Caco-2 (cell line): ENCODE measurements around the gene ARHGEF33. TPM values are rescaled to one million over a fixed set of nuclear protein-coding genes. Genes with fewer than 3 reads are reported as not detected.

Experiments
- BruUV-seq: library from RNA; stranded (reverse); fragments of 400-500 nt; replicated peaks from 2 replicates; lab custom pipeline; 2021; lab: Mats Ljungman, UMichigan
- CTCF ChIA-PET: fragments of 300-600 bp; sonication (Branson Sonifier 250); formaldehyde crosslinking; loops from one replicate; lab custom pipeline; 2022; ENCODE audit warnings: antibody characterized with exemption; lab: Charles Lee
- POLR2A ChIA-PET: fragments of 300-600 bp; sonication (Branson Sonifier 250); formaldehyde crosslinking; loops from one replicate; lab custom pipeline; 2022; ENCODE audit warnings: antibody characterized with exemption; lab: Charles Lee
- DNase-seq, 2 experiments: peaks; one replicate each; pipeline versions ENCODE4 v3.0.0 to v3.0.0-alpha.2; 2020 to 2022
- H3K27me3 ChIP-seq: replicated peaks from 2 replicates; pipeline ENCODE4 v1.6.0; 2011; ENCODE audit warnings: low read length; ENCODE audit not compliant: control insufficient read depth, insufficient read depth
- H3K36me3 ChIP-seq: 2 replicates; pipeline ENCODE4 v1.5.1; 2011; ENCODE audit warnings: low read length; ENCODE audit not compliant: control insufficient read depth, insufficient read depth
- H3K4me1 ChIP-seq: fragments of 250-450 bp; sonication (Bioruptor Pico); 2 replicates; pipeline ENCODE4 v1.5.1; 2020; ENCODE audit warnings: mild to moderate bottlenecking
- H3K4me3 ChIP-seq: 2 replicates; pipeline ENCODE4 v1.5.1; 2011; ENCODE audit warnings: low read depth, mild to moderate bottlenecking, control low read depth, low read length
- H3K9me3 ChIP-seq: fragments of 250-450 bp; sonication (Bioruptor Pico); 2 replicates; pipeline ENCODE4 v1.5.1; 2020; ENCODE audit warnings: mild to moderate bottlenecking, moderate library complexity
- H3K27ac Mint-ChIP-seq: one replicate; pipeline ENCODE4 v1.8.0; 2022; ENCODE audit warnings: mixed read lengths; ENCODE audit not compliant: unreplicated experiment
- H3K27me3 Mint-ChIP-seq: one replicate; pipeline ENCODE4 v1.8.0; 2022; ENCODE audit warnings: mixed read lengths; ENCODE audit not compliant: insufficient read depth, unreplicated experiment
- H3K36me3 Mint-ChIP-seq: one replicate; pipeline ENCODE4 v1.8.0; 2022; ENCODE audit warnings: mild to moderate bottlenecking, mixed read lengths; ENCODE audit not compliant: insufficient read depth, unreplicated experiment
- H3K4me1 Mint-ChIP-seq: one replicate; pipeline ENCODE4 v1.8.0; 2022; ENCODE audit warnings: low read depth, mixed read lengths; ENCODE audit not compliant: unreplicated experiment
- H3K4me3 Mint-ChIP-seq: one replicate; pipeline ENCODE4 v1.8.0; 2022; ENCODE audit warnings: mild to moderate bottlenecking, moderate library complexity, mixed read lengths; ENCODE audit not compliant: unreplicated experiment
- H3K9me3 Mint-ChIP-seq: one replicate; pipeline ENCODE4 v1.8.0; 2022; ENCODE audit warnings: mixed read lengths; ENCODE audit not compliant: unreplicated experiment
- intact Hi-C: fragments of 100-400 bp; cut with micrococcal nuclease; formaldehyde crosslinking; loops from one replicate; pipeline ENCODE4 v1.10.0; 2022; ENCODE audit not compliant: unreplicated experiment
- total RNA-seq: library from RNA; stranded (reverse); gene quantifications from 2 replicates; pipeline ENCODE4 v1.2.3, GENCODE V29; 2022
- TF ChIP-seq, protein P1 (sequence below), 2 experiments: fragments of 200-600 bp in 1 of 2; IDR thresholded peaks; 1 replicate in 1 of 2; 2 replicates in 1 of 2; pipeline versions ENCODE4 v1.5.1 to v1.8.0; 2011 to 2022; ENCODE audit warnings: antibody characterized with exemption in 1 of 2, control low read depth in 1 of 2, inconsistent platforms in 1 of 2, low read depth in 1 of 2, low read length in 1 of 2, mild to moderate bottlenecking in 1 of 2, moderate library complexity in 1 of 2; ENCODE audit not compliant: insufficient read depth in 1 of 2, severe bottlenecking in 1 of 2, unreplicated experiment in 1 of 2

The ARHGEF33 gene
- total RNA-seq, 1 experiment from 2014 or later = not detected

DNA sequence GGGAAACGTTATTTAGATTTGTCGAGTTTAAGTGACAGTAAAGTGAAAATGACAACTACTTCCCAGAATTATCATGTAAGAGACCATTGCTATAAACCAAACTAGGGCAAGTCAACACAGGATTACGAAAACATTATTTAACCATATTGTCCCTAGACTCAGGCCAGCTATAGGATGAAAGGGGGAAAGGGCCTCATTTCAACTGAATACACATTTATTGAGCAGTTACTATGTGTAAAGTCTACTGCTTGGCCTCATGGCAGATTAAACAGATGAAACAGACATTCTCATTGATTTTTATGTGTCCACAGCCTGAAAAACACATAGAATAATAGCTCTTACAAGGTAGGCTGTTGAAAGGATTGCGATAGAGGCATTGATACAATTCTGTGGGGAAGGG is 32.7 kb downstream of the ARHGEF33 start:
- intact Hi-C loops = no loop called here
- no peaks in the 10 kb centered on the region for H3K9me3 Mint-ChIP-seq

DNA sequence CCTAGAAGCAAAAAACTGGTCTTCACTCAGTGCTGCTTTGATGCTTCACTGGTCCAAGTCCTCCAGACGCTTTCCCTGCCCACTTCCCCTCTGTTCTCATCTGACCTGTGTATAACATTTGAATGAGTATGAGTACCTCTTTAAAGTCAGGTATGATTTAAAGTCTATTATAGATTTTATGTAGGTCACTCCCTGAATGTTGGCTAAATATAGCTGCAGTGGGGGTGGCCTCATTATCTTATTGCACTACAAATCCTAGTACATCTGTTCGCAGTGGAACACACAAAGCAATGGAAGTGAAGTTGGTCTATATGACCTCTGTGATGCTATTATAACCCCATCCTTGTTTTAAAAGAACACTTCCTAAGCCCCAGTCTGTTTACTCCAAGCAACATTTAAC is 33.2 kb downstream of the ARHGEF33 start:
- TF ChIP-seq, protein P1, sequence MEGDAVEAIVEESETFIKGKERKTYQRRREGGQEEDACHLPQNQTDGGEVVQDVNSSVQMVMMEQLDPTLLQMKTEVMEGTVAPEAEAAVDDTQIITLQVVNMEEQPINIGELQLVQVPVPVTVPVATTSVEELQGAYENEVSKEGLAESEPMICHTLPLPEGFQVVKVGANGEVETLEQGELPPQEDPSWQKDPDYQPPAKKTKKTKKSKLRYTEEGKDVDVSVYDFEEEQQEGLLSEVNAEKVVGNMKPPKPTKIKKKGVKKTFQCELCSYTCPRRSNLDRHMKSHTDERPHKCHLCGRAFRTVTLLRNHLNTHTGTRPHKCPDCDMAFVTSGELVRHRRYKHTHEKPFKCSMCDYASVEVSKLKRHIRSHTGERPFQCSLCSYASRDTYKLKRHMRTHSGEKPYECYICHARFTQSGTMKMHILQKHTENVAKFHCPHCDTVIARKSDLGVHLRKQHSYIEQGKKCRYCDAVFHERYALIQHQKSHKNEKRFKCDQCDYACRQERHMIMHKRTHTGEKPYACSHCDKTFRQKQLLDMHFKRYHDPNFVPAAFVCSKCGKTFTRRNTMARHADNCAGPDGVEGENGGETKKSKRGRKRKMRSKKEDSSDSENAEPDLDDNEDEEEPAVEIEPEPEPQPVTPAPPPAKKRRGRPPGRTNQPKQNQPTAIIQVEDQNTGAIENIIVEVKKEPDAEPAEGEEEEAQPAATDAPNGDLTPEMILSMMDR (IDR thresholded peaks at IDR 0.05; ENCODE audit: insufficient read depth in 1 of 2, low read depth in 1 of 2, low read length in 1 of 2, severe bottlenecking in 1 of 2, unreplicated experiment in 1 of 2) = no peak
- no peaks in the 10 kb centered on the region for H3K4me1 ChIP-seq
- no peaks in the 10 kb centered on the region for H3K36me3 ChIP-seq
- Mint-ChIP-seq H3K36me3 (no peaks in the 10 kb centered on the region), H3K4me3 (no peak overlapping the region), H3K27me3 (peaks cover 6% of the 10 kb centered on the region), H3K4me1 (peaks cover 7% of the 10 kb centered on the region), H3K27ac (no peak overlapping the region), H3K9me3 (no peaks in the 10 kb centered on the region)
- CTCF ChIA-PET = interaction anchor here (1.6 kb wide), 1 partner anchor 25 kb away, joined by 3 read pairs; no protein-coding TSS in a partner anchor
- intact Hi-C loops = no loop called here
- H3K4me3 ChIP-seq = no peak overlapping the region
- no peak for DNase-seq
- POLR2A ChIA-PET = no interaction called here
- H3K9me3 ChIP-seq = no peaks in the 10 kb centered on the region
- H3K27me3 ChIP-seq = no peaks in the 10 kb centered on the region; the same call in 1 of the 2 replicates
- no TSS peak for BruUV-seq

More for the DNA sequence above, 32.7 kb downstream of the ARHGEF33 start:
- H3K9me3 ChIP-seq = no peaks in the 10 kb centered on the region
- ChIA-PET CTCF (interaction anchor here (1.6 kb wide), 1 partner anchor 25 kb away, joined by 3 read pairs; no protein-coding TSS in a partner anchor), POLR2A (no interaction called here)
- BruUV-seq = no TSS peak
- Mint-ChIP-seq H3K27ac (no peak overlapping the region), H3K36me3 (no peaks in the 10 kb centered on the region), H3K4me1 (peaks cover 7% of the 10 kb centered on the region), H3K27me3 (peaks cover 6% of the 10 kb centered on the region), H3K4me3 (no peak overlapping the region)
- H3K4me1 ChIP-seq = no peaks in the 10 kb centered on the region
- TF ChIP-seq, protein P1 (IDR thresholded peaks at IDR 0.05; ENCODE audit: insufficient read depth in 1 of 2, low read depth in 1 of 2, low read length in 1 of 2, severe bottlenecking in 1 of 2, unreplicated experiment in 1 of 2) = no peak
- DNase-seq = no peak
- no peaks in the 10 kb centered on the region for H3K36me3 ChIP-seq
- no peak overlapping the region for H3K4me3 ChIP-seq
- H3K27me3 ChIP-seq = no peaks in the 10 kb centered on the region; the same call in 1 of the 2 replicates

DNA sequence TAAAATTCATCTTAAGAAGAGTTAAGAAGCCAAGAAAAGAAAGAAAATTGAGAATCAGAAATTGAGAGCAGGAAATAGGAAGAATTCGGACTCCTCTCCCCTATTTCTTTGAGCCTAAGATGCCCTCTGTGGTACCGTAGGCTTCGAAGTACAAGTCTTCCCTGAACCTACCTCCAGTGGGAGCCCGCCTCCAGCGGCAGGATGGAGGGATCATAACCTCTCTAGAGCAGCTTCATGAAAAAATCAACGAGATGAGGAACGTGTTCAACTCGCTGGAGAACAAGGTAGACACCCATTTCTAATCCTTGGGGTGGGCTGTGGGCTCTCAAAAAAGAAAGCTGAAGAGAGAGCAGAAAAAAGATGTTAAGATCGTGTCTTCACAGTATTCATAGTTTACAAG is 36.3 kb downstream of the ARHGEF33 start:
- DNase-seq = peak in 1 of 2 experiments; percentile 18
- Mint-ChIP-seq H3K27ac (no peak overlapping the region), H3K4me1 (peaks cover 7% of the 10 kb centered on the region), H3K9me3 (no peaks in the 10 kb centered on the region), H3K4me3 (no peak overlapping the region), H3K27me3 (peaks cover 6% of the 10 kb centered on the region), H3K36me3 (no peaks in the 10 kb centered on the region)
- no peaks in the 10 kb centered on the region for H3K4me1 ChIP-seq
- CTCF ChIA-PET = interaction anchor here (0.6 kb wide), 1 partner anchor 187 kb away, joined by 3 read pairs; no protein-coding TSS in a partner anchor
- intact Hi-C loops = no loop called here
- BruUV-seq = no TSS peak
- no peak overlapping the region for H3K4me3 ChIP-seq
- H3K9me3 ChIP-seq = no peaks in the 10 kb centered on the region
- H3K27me3 ChIP-seq = no peaks in the 10 kb centered on the region
- TF ChIP-seq, protein P1 (IDR thresholded peaks at IDR 0.05; ENCODE audit: insufficient read depth in 1 of 2, low read depth in 1 of 2, low read length in 1 of 2, severe bottlenecking in 1 of 2, unreplicated experiment in 1 of 2) = peak in 1 of 2 experiments; percentile 49
- POLR2A ChIA-PET = no interaction called here
- no peaks in the 10 kb centered on the region for H3K36me3 ChIP-seq
